Osteoblast (primary cell): ENCODE results near the gene TRIM7. TPM values are rescaled to one million over a fixed set of nuclear protein-coding genes. Genes with fewer than 3 reads are reported as not detected.

Experiments used
- DNase-seq: peaks from one replicate; pipeline ENCODE4 v3.0.0; 2011; ENCODE audit warnings: low spot score, mixed read lengths; ENCODE audit not compliant: insufficient read length; ENCODE audit errors: missing footprints
- H2AFZ ChIP-seq: 2 replicates; pipeline ENCODE4 v1.6.0; 2011; ENCODE audit warnings: mild to moderate bottlenecking, low read length
- H3K27ac ChIP-seq: 2 replicates; pipeline ENCODE4 v1.5.1; 2011; ENCODE audit warnings: mild to moderate bottlenecking, low read depth, low read length, moderate library complexity
- H3K27me3 ChIP-seq: 2 replicates; pipeline ENCODE4 v1.6.0; 2012; ENCODE audit warnings: mild to moderate bottlenecking, control low read depth, inconsistent platforms, low read length, moderate library complexity; ENCODE audit not compliant: insufficient read depth
- H3K36me3 ChIP-seq: 2 replicates; pipeline ENCODE4 v1.5.1; 2011; ENCODE audit warnings: mild to moderate bottlenecking, low read length, control low read depth, moderate library complexity; ENCODE audit not compliant: insufficient read depth
- H3K4me1 ChIP-seq: 2 replicates; pipeline ENCODE4 v1.5.1; 2011; ENCODE audit warnings: mild to moderate bottlenecking, low read length, control low read depth, moderate library complexity; ENCODE audit not compliant: insufficient read depth
- H3K4me2 ChIP-seq: 2 replicates; pipeline ENCODE4 v1.6.0; 2011; ENCODE audit warnings: mild to moderate bottlenecking, low read length; ENCODE audit not compliant: insufficient read depth
- H3K4me3 ChIP-seq: fragments of 200-600 bp; sonication (generic); 3 replicates; pipeline ENCODE4 v1.5.1; 2012; ENCODE audit warnings: mild to moderate bottlenecking, low read length, inconsistent platforms; ENCODE audit not compliant: insufficient read depth
- H3K79me2 ChIP-seq: 2 replicates; pipeline ENCODE4 v1.6.0; 2012; ENCODE audit warnings: mild to moderate bottlenecking, low read length, control low read depth, inconsistent platforms; ENCODE audit not compliant: insufficient read depth
- H3K9me3 ChIP-seq: 2 replicates; pipeline ENCODE4 v1.5.1; 2011; ENCODE audit warnings: low read depth, low read length, control low read depth
- H4K20me1 ChIP-seq: 2 replicates; pipeline ENCODE4 v1.6.0; 2012; ENCODE audit warnings: mild to moderate bottlenecking, low read length, control low read depth; ENCODE audit not compliant: insufficient read depth
- total RNA-seq: library from RNA; depleted of rRNA; stranded (reverse); fragments of >200 nt; gene quantifications from 2 replicates; pipeline ENCODE4 v1.2.3, GENCODE V29; 2012
- TF ChIP-seq, protein P1 (sequence below): IDR thresholded peaks from 2 replicates; pipeline ENCODE4 v1.5.1; 2011; ENCODE audit warnings: mild to moderate bottlenecking, low read depth, low read length, moderate library complexity; ENCODE audit errors: extremely low read depth

The TRIM7 gene
- total RNA-seq, 1 donor, result 0.72 TPM

DNA sequence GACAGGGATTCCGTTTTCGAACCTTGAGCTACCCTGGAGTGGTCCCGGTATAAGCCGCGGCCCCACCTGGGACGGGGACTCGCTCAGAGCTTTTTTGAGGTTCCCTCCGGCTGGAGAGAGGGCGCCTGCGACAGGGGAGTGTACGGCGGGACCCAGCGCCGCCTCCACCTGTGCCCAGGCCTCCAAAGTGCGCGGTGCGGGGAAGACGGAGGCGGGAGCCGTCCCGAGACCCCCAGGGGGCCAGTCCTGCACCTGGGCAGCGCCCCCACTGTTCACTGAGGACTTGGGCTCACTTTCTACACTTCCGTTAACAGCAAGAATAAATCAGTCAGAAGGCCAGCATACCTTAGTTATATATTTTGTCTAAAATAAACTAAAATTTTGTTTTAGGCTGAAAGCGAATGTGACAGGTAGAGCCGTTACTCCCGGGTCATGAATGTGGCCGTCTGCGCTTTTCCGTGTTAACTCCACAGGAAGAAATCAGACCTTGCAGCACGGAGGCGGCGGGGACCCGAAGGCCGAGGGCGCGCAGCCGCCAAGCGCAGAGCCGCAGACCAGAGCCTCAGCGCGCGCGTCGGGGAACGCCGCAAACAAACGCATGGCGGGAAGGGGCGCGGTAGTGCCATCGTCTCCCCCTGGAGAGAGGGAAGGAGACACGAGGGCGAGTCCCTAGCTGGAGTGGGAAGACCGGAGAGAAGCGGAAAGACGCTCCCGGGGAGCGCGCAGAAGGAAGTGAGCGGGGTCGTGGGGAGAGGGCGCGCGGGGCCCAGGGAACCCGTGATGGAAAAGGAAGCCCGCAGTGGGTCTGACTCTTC lies 14.1 kb downstream of the TRIM7 start:
- Histone ChIP-seq H3K27me3 (no peaks in the 10 kb centered on the region), H3K9me3 (no peaks in the 10 kb centered on the region), H3K4me1 (peaks cover 24% of the 10 kb centered on the region), H3K27ac (no peak overlapping the region), H3K4me3 (peak overlapping the region; percentile 71), H3K79me2 (no peaks in the 10 kb centered on the region), H4K20me1 (peaks cover 3% of the 10 kb centered on the region), H3K4me2 (peak overlapping the region; percentile 95), H2AFZ (peak overlapping the region; percentile 78), H3K36me3 (no peaks in the 10 kb centered on the region)
- TF ChIP-seq, protein P1, sequence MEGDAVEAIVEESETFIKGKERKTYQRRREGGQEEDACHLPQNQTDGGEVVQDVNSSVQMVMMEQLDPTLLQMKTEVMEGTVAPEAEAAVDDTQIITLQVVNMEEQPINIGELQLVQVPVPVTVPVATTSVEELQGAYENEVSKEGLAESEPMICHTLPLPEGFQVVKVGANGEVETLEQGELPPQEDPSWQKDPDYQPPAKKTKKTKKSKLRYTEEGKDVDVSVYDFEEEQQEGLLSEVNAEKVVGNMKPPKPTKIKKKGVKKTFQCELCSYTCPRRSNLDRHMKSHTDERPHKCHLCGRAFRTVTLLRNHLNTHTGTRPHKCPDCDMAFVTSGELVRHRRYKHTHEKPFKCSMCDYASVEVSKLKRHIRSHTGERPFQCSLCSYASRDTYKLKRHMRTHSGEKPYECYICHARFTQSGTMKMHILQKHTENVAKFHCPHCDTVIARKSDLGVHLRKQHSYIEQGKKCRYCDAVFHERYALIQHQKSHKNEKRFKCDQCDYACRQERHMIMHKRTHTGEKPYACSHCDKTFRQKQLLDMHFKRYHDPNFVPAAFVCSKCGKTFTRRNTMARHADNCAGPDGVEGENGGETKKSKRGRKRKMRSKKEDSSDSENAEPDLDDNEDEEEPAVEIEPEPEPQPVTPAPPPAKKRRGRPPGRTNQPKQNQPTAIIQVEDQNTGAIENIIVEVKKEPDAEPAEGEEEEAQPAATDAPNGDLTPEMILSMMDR, result peak; percentile 9
- peak; percentile 73 for DNase-seq

DNA sequence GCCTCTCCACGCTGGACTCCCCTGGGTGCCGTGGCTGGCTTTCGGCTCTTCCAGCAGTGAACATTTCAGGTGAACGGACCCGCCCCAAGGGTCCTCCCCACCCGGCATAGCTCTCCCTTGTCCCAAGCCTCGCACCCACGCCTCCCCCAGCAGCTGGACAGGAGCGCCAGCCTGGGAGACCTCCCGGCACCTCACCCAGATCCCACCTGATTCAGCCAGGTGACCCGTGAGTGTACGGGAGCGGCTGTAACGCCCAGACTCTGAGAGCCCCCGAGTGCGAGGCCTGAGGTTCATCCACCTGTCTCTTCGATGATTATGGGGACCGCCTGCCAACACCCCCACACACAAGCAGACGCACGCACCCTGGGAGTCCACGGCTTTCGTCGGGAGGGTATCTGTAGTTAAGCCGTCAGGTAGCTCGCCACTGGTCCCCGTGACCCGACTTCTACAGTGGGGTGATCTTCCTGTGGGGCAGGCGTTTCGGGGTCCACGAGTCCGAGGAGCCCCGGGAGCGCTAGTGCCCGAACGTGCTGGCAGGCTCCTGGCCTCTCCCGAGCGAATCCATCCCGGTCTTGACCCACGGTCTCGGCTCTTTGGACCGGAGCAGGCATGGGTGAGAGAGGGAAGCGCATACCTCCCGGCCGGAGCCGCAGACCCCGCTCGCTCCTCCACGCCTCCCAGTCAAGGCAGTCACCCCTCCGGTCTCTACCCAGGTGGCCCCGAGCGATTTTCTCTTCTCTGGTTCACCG lies 14.9 kb downstream of the TRIM7 start:
- Histone ChIP-seq H4K20me1 (peaks cover 3% of the 10 kb centered on the region), H3K27me3 (no peaks in the 10 kb centered on the region), H3K4me1 (peaks cover 24% of the 10 kb centered on the region), H3K36me3 (no peaks in the 10 kb centered on the region), H3K27ac (no peak overlapping the region), H3K4me2 (peak overlapping the region; percentile 95), H2AFZ (peak overlapping the region; percentile 78), H3K9me3 (no peaks in the 10 kb centered on the region), H3K79me2 (no peaks in the 10 kb centered on the region), H3K4me3 (peak overlapping the region; percentile 71)
- TF ChIP-seq, protein P1, result no peak
- no peak for DNase-seq

DNA sequence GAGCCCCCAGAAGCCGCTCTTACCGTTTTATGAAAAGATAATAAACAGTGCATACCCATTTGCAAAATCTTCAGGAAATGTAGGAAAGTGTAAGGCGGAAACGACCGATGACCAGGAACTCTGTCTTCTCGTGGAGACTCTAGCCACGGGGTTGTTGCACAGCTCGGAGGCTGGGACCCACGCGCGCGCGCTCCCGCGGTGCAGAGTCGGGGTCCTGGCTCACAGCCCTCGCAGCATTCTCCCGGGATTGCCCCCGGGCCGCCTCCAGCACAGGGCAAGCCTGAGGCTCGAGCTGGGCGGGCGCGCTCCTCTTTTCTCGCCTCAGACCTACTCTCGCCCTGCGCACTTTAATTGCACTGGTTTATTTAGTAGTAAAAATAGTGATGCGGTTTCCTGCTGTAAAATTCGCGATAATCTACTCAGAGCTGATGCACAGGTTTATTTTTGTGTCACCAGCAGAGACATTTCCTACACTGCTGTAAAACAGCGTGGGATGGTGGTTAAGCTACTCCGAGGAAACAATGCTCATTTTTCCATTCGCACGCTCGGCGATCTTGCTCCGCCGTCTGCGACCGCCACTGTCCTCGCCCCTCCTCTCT lies 15.5 kb downstream of the TRIM7 start:
- peak overlapping the region; percentile 71 for H3K4me3 ChIP-seq
- no peaks in the 10 kb centered on the region for H3K79me2 ChIP-seq
- peak overlapping the region; percentile 3 for H3K27ac ChIP-seq
- H3K4me2 ChIP-seq, result peak overlapping the region; percentile 95
- H3K27me3 ChIP-seq, result no peaks in the 10 kb centered on the region
- TF ChIP-seq, protein P1, result no peak
- H2AFZ ChIP-seq, result peak overlapping the region; percentile 78
- H4K20me1 ChIP-seq, result peaks cover 3% of the 10 kb centered on the region
- no peaks in the 10 kb centered on the region for H3K9me3 ChIP-seq
- no peaks in the 10 kb centered on the region for H3K36me3 ChIP-seq
- H3K4me1 ChIP-seq, result peaks cover 24% of the 10 kb centered on the region
- peak; percentile 78 for DNase-seq
